Measurements from ENCODE around the gene OLFM1. TPM values are rescaled to one million over a fixed set of nuclear protein-coding genes. Genes with fewer than 3 reads are reported as not detected.
"Not testable (repeated sequence)": the region's sequence is repeated elsewhere in the genome, so short reads cannot be mapped to it uniquely, and the experiment has no call there.

Gene OLFM1
- total and polyA plus RNA-seq, 2 donors, result 21.8 to 45.7 TPM

- no peak for DNase-seq (ENCODE audit: extremely low spot score)
- Histone ChIP-seq H3K4me3 (ENCODE audit: low read depth, low read length) (no peak overlapping the region), H3K27ac (ENCODE audit: low read depth) (no peak overlapping the region), H3K36me3 (ENCODE audit: insufficient read depth) (no peaks in the 10 kb centered on the region), H3K4me1 (ENCODE audit: insufficient read depth) (no peaks in the 10 kb centered on the region)
- WGBS, result 56% methylated on average over 21 of the region's 21 CpGs
These were observed 18.5 kb downstream of the OLFM1 start for GRCh38 chr9:135105938-135106491.

GRCh38 chr9:135106551-135107270 is 19.2 kb downstream of the OLFM1 start:
- Histone ChIP-seq H3K27ac (ENCODE audit: low read depth) (no peak overlapping the region), H3K4me1 (ENCODE audit: insufficient read depth) (no peaks in the 10 kb centered on the region), H3K4me3 (ENCODE audit: low read depth, low read length) (no peak overlapping the region), H3K36me3 (ENCODE audit: insufficient read depth) (no peaks in the 10 kb centered on the region)
- no peak for DNase-seq (ENCODE audit: extremely low spot score)
- 86% methylated on average over 29 of the region's 29 CpGs for WGBS

- no peak overlapping the region for H3K27ac ChIP-seq (ENCODE audit: low read depth)
- DNase-seq (ENCODE audit: extremely low spot score), result no peak
- no peaks in the 10 kb centered on the region for H3K36me3 ChIP-seq (ENCODE audit: insufficient read depth)
- H3K4me3 ChIP-seq (ENCODE audit: low read depth, low read length), result no peak overlapping the region
- no peaks in the 10 kb centered on the region for H3K4me1 ChIP-seq (ENCODE audit: insufficient read depth)
- 43% methylated on average over 10 of the region's 10 CpGs for WGBS
These were observed 20.2 kb downstream of the OLFM1 start for GRCh38 chr9:135107581-135108235.

- Histone ChIP-seq H3K36me3 (ENCODE audit: insufficient read depth) (no peaks in the 10 kb centered on the region), H3K27ac (ENCODE audit: low read depth) (no peak overlapping the region), H3K4me1 (ENCODE audit: insufficient read depth) (no peaks in the 10 kb centered on the region), H3K4me3 (ENCODE audit: low read depth, low read length) (no peak overlapping the region)
- WGBS, result 76% methylated on average over 15 of the region's 15 CpGs
- DNase-seq (ENCODE audit: extremely low spot score), result no peak
These were observed 21.5 kb downstream of the OLFM1 start for GRCh38 chr9:135108831-135109510.

- DNase-seq (ENCODE audit: extremely low spot score), result no peak
- Histone ChIP-seq H3K36me3 (ENCODE audit: insufficient read depth) (no peaks in the 10 kb centered on the region), H3K27ac (ENCODE audit: low read depth) (no peak overlapping the region), H3K4me1 (ENCODE audit: insufficient read depth) (no peaks in the 10 kb centered on the region), H3K4me3 (ENCODE audit: low read depth, low read length) (no peak overlapping the region)
- 69% methylated on average over 8 of the region's 8 CpGs for WGBS
These were observed 22.2 kb downstream of the OLFM1 start for GRCh38 chr9:135109650-135110049.

- H3K4me3 ChIP-seq (ENCODE audit: low read depth, low read length), result no peak overlapping the region
- WGBS, result 52% methylated on average over 14 of the region's 14 CpGs
- H3K36me3 ChIP-seq (ENCODE audit: insufficient read depth), result no peaks in the 10 kb centered on the region
- H3K4me1 ChIP-seq (ENCODE audit: insufficient read depth), result no peaks in the 10 kb centered on the region
- H3K27ac ChIP-seq (ENCODE audit: low read depth), result no peak overlapping the region
- no peak for DNase-seq (ENCODE audit: extremely low spot score)
These were observed 22.9 kb downstream of the OLFM1 start for GRCh38 chr9:135110416-135110815.

- H3K27ac ChIP-seq (ENCODE audit: low read depth); DNase-seq (ENCODE audit: extremely low spot score): not testable (repeated sequence)
- WGBS, result 84% methylated on average over 12 of the region's 12 CpGs
These were observed 24.1 kb downstream of the OLFM1 start for GRCh38 chr9:135111600-135111999.

GRCh38 chr9:135116371-135116770 is 28.9 kb downstream of the OLFM1 start:
- no peak overlapping the region for H3K4me3 ChIP-seq (ENCODE audit: low read depth, low read length)
- H3K36me3 ChIP-seq (ENCODE audit: insufficient read depth), result no peaks in the 10 kb centered on the region
- DNase-seq (ENCODE audit: extremely low spot score), result no peak
- WGBS, result 77% methylated on average over 4 of the region's 4 CpGs
- H3K27ac ChIP-seq (ENCODE audit: low read depth), result no peak overlapping the region
- no peaks in the 10 kb centered on the region for H3K4me1 ChIP-seq (ENCODE audit: insufficient read depth)

More at GRCh38 chr9:135111600-135111999, 24.1 kb downstream of the OLFM1 start:
- H3K4me3 ChIP-seq (ENCODE audit: low read depth, low read length); H3K4me1 ChIP-seq (ENCODE audit: insufficient read depth); H3K36me3 ChIP-seq (ENCODE audit: insufficient read depth): not testable (repeated sequence)

- 74% methylated on average over 9 of the region's 9 CpGs for WGBS
- Histone ChIP-seq H3K4me3 (ENCODE audit: low read depth, low read length) (no peak overlapping the region), H3K27ac (ENCODE audit: low read depth) (no peak overlapping the region), H3K4me1 (ENCODE audit: insufficient read depth) (no peaks in the 10 kb centered on the region), H3K36me3 (ENCODE audit: insufficient read depth) (no peaks in the 10 kb centered on the region)
- no peak for DNase-seq (ENCODE audit: extremely low spot score)
These were observed 29.4 kb downstream of the OLFM1 start for GRCh38 chr9:135116881-135117280.

- H3K4me3 ChIP-seq (ENCODE audit: low read depth, low read length), result no peak overlapping the region
- DNase-seq (ENCODE audit: extremely low spot score), result no peak
- 74% methylated on average over 12 of the region's 12 CpGs for WGBS
- H3K27ac ChIP-seq (ENCODE audit: low read depth), result no peak overlapping the region
- H3K4me1 ChIP-seq (ENCODE audit: insufficient read depth), result no peaks in the 10 kb centered on the region
- no peaks in the 10 kb centered on the region for H3K36me3 ChIP-seq (ENCODE audit: insufficient read depth)
These were observed 29.8 kb downstream of the OLFM1 start for GRCh38 chr9:135117281-135117680.

GRCh38 chr9:135119496-135120064 is 32.1 kb downstream of the OLFM1 start:
- Histone ChIP-seq H3K4me3 (ENCODE audit: low read depth, low read length) (no peak overlapping the region), H3K4me1 (ENCODE audit: insufficient read depth) (no peaks in the 10 kb centered on the region), H3K36me3 (ENCODE audit: insufficient read depth) (no peaks in the 10 kb centered on the region), H3K27ac (ENCODE audit: low read depth) (no peak overlapping the region)
- DNase-seq (ENCODE audit: extremely low spot score), result no peak
- 97% methylated on average over 30 of the region's 30 CpGs for WGBS

GRCh38 chr9:135120249-135120648 is 32.8 kb downstream of the OLFM1 start:
- 95% methylated on average over 23 of the region's 23 CpGs for WGBS
- Histone ChIP-seq H3K27ac (ENCODE audit: low read depth) (no peak overlapping the region), H3K4me3 (ENCODE audit: low read depth, low read length) (no peak overlapping the region)

GRCh38 chr9:135122316-135122715 is 34.8 kb downstream of the OLFM1 start:
- no peak for DNase-seq (ENCODE audit: extremely low spot score)
- Histone ChIP-seq H3K27ac (ENCODE audit: low read depth) (no peak overlapping the region), H3K4me3 (ENCODE audit: low read depth, low read length) (no peak overlapping the region), H3K36me3 (ENCODE audit: insufficient read depth) (no peaks in the 10 kb centered on the region), H3K4me1 (ENCODE audit: insufficient read depth) (no peaks in the 10 kb centered on the region)
- WGBS, result 90% methylated on average over 12 of the region's 12 CpGs

More at GRCh38 chr9:135120249-135120648, 32.8 kb downstream of the OLFM1 start:
- Histone ChIP-seq H3K36me3 (ENCODE audit: insufficient read depth) (no peaks in the 10 kb centered on the region), H3K4me1 (ENCODE audit: insufficient read depth) (no peaks in the 10 kb centered on the region)
- no peak for DNase-seq (ENCODE audit: extremely low spot score)
